Erythroblast (primary cell): ENCODE results near the gene MAP7D2.

Experiments used
- GATA1 ChIP-seq: IDR thresholded peaks from 2 replicates; pipeline ENCODE4 v1.6.1; 2011; ENCODE audit warnings: low read depth, mild to moderate bottlenecking, control low read depth, low read length, moderate library complexity
- POLR2A ChIP-seq: IDR thresholded peaks from 2 replicates; pipeline ENCODE4 v1.6.1; 2011; ENCODE audit warnings: mild to moderate bottlenecking, low read length

DNA sequence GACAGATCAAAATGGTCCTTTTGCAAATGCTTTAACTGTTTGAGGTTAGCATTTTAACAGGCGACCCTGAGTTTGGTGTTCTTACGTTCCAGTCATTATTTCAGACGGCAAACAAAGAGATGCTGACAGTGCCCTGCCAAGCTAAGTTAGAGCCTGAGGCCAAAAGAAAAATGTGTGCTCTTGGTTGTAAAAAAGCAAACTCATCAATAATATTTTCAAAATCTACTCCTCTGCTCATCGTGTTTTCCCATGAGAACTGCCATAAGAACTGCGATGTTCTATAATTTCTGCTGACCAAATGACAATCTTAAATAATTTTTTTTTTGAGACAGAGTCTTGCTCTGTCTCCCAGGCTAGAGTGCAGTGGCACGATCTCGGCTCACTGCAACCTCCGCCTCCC lies 63.2 kb downstream of the MAP7D2 start:
- TF ChIP-seq POLR2A (no peak), GATA1 (no peak)
